Stomach smooth muscle (tissue), 2 donors: ENCODE data around the gene OPA1.

Experiments used
- H3K27ac ChIP-seq: one replicate; pipeline ENCODE4 v1.7.0; 2013; ENCODE audit warnings: mild to moderate bottlenecking, low read length, inconsistent platforms
- H3K27me3 ChIP-seq, 2 donors: one replicate each; pipeline ENCODE4 v1.7.0; 2013; ENCODE audit warnings: low read length in 2 of 2; ENCODE audit not compliant: insufficient read depth in 2 of 2, control insufficient read depth in 1 of 2
- H3K36me3 ChIP-seq, 2 donors: one replicate each; pipeline ENCODE4 v1.7.0; 2013; ENCODE audit warnings: low read length in 2 of 2; ENCODE audit not compliant: control insufficient read depth in 2 of 2, insufficient read depth in 2 of 2
- H3K4me1 ChIP-seq: one replicate; pipeline ENCODE4 v1.7.0; 2013; ENCODE audit warnings: low read length; ENCODE audit not compliant: control insufficient read depth, insufficient read depth
- H3K4me3 ChIP-seq, 2 donors: one replicate each; pipeline ENCODE4 v1.7.0; 2013; ENCODE audit warnings: low read length in 2 of 2
- H3K9ac ChIP-seq, 2 donors: one replicate each; pipeline ENCODE4 v1.7.0; 2013; ENCODE audit warnings: low read length in 2 of 2, mild to moderate bottlenecking in 1 of 2
- H3K9me3 ChIP-seq, 2 donors: one replicate each; pipeline ENCODE4 v1.7.0; 2013; ENCODE audit warnings: low read length in 2 of 2; ENCODE audit not compliant: control insufficient read depth in 2 of 2
- donor health status: healthy.
- donor health status: Pancreatic carcinoma.

Gene OPA1

GRCh38 chr3:193735850-193736249, 142.8 kb downstream of the OPA1 start:
- Histone ChIP-seq H3K4me3 (no peak overlapping the region), H3K27me3 (no peaks in the 10 kb centered on the region), H3K4me1 (no peaks in the 10 kb centered on the region), H3K27ac (no peak overlapping the region), H3K9ac (no peak overlapping the region), H3K9me3 (no peaks in the 10 kb centered on the region), H3K36me3 (no peaks in the 10 kb centered on the region)

DNA sequence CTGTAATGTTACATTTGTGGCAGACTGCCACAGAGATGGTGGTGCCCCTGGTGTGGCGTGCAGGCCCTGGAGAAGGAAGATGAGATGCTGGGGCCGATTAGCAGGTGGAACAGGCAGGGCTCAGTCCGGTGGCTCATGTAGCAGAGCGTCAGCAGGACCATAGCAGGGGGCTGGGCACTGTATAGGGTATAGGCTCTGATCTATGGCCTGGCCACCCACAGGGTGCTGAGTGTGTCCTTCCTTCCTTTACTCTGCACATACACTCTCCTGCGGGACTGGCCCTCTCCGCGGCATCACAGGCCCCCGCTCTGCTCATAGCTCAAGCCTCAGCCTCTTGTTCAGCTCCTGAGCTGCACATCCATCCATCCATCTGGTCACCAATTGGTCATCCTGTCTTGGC, 143.6 kb downstream of the OPA1 start:
- Histone ChIP-seq H3K27me3 (no peaks in the 10 kb centered on the region), H3K9ac (no peak overlapping the region), H3K27ac (no peak overlapping the region), H3K4me3 (no peak overlapping the region), H3K36me3 (no peaks in the 10 kb centered on the region), H3K9me3 (no peaks in the 10 kb centered on the region), H3K4me1 (no peaks in the 10 kb centered on the region)

- H3K36me3 ChIP-seq: no peaks in the 10 kb centered on the region
- no peak overlapping the region for H3K4me3 ChIP-seq
- no peaks in the 10 kb centered on the region for H3K4me1 ChIP-seq
- H3K9ac ChIP-seq: no peak overlapping the region
- H3K9me3 ChIP-seq: no peaks in the 10 kb centered on the region
- no peak overlapping the region for H3K27ac ChIP-seq
- no peaks in the 10 kb centered on the region for H3K27me3 ChIP-seq
Measured at GRCh38 chr3:193737191-193737751, 144.3 kb downstream of the OPA1 start.

GRCh38 chr3:193742628-193743027, 149.6 kb downstream of the OPA1 start:
- Histone ChIP-seq H3K27ac (no peak overlapping the region), H3K27me3 (no peaks in the 10 kb centered on the region), H3K36me3 (no peaks in the 10 kb centered on the region), H3K9me3 (no peaks in the 10 kb centered on the region), H3K4me1 (no peaks in the 10 kb centered on the region), H3K9ac (no peak overlapping the region), H3K4me3 (no peak overlapping the region)

GRCh38 chr3:193743702-193744047, 150.7 kb downstream of the OPA1 start:
- Histone ChIP-seq H3K4me3 (no peak overlapping the region), H3K36me3 (no peaks in the 10 kb centered on the region), H3K27me3 (no peaks in the 10 kb centered on the region), H3K9me3 (no peaks in the 10 kb centered on the region), H3K27ac (no peak overlapping the region), H3K9ac (no peak overlapping the region), H3K4me1 (no peaks in the 10 kb centered on the region)

GRCh38 chr3:193744048-193744821, 151.2 kb downstream of the OPA1 start:
- H3K27me3 ChIP-seq: no peaks in the 10 kb centered on the region
- no peaks in the 10 kb centered on the region for H3K4me1 ChIP-seq
- H3K4me3 ChIP-seq: no peak overlapping the region
- H3K36me3 ChIP-seq: no peaks in the 10 kb centered on the region
- no peak overlapping the region for H3K27ac ChIP-seq
- no peak overlapping the region for H3K9ac ChIP-seq
- peaks cover 0 to 2% of the 10 kb centered on the region in 2 donors for H3K9me3 ChIP-seq

- no peak overlapping the region for H3K4me3 ChIP-seq
- H3K9me3 ChIP-seq: peaks cover 0 to 4% of the 10 kb centered on the region in 2 donors
- H3K9ac ChIP-seq: no peak overlapping the region
- no peaks in the 10 kb centered on the region for H3K27me3 ChIP-seq
- no peaks in the 10 kb centered on the region for H3K36me3 ChIP-seq
- H3K27ac ChIP-seq: no peak overlapping the region
- H3K4me1 ChIP-seq: no peaks in the 10 kb centered on the region
Measured at GRCh38 chr3:193744822-193745684, 152.0 kb downstream of the OPA1 start.

DNA sequence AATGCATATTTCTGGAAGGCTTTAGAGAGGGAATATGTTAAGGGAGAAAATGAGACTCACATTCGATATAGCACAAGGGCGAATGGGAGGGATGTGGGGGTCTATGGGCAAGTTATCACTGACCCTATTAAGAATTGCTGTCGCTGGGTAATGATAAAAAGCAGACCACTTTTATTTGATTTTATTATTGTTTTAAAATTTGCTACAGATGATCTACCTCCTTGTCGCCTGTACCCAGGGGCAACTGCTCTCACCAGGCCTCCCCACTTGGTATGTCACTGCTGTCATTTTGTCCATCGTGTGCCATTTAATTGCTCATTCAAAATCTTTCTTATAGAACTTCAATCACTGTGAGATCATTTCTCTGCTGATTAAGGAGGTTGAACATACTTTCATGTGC, 153.8 kb downstream of the OPA1 start:
- H3K9me3 ChIP-seq: peaks cover 0 to 4% of the 10 kb centered on the region in 2 donors
- H3K4me1 ChIP-seq: no peaks in the 10 kb centered on the region
- no peaks in the 10 kb centered on the region for H3K27me3 ChIP-seq
- no peak overlapping the region for H3K27ac ChIP-seq
- no peak overlapping the region for H3K9ac ChIP-seq
- H3K4me3 ChIP-seq: no peak overlapping the region
- H3K36me3 ChIP-seq: no peaks in the 10 kb centered on the region
